NCI-H748 treated with DMSO at 0.1 percent for 48 hours (cell line): ENCODE results near the gene SPATA24.
"Not testable (repeated sequence)": the region's sequence is repeated elsewhere in the genome, so short reads cannot be mapped to it uniquely, and the experiment has no call there.

Source experiments
- DNase-seq: peaks from one replicate; lab custom pipeline; 2025; lab: John Stamatoyannopoulos, UW

SPATA24 gene

DNA sequence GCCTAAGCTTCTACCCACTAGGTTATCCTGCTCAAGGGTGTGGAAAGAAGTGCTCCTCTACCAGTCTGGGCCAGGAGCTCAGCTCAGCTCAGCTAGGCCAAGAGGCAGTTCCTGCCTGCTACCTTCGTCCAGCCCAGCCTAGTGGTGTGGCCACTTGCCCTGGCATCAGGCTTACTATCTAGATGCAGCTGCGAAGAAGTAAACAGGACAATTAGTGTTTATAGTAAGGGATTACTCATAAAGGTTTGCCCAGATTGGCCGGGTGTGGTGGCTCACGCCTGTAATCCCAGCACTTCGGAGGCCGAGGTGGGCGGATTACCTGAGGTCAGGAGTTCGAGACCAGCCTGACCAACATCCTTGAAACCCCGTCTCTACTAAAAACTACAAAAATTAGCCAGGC is 12.8 kb upstream of the SPATA24 start:
- DNase-seq: no peak

DNA sequence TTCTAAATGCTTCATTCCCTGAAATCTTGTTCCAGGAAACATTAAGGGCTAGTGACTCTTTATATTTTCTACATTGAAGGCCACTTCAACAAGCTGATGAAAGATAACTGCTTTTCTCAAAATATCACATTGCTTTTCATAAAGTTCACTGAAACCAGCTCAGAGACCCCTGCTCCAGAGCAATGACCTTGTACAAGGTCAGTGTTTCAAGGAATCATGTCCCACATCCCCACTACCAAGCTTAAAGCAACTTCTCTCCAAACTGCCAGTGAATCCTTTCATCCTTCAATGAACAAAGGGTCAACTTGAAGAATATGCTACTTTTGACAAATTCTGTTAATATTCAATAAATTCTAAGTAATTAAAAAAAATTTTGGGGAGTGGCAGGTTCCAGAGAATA is 12.0 kb upstream of the SPATA24 start:
- DNase-seq: no peak

DNA sequence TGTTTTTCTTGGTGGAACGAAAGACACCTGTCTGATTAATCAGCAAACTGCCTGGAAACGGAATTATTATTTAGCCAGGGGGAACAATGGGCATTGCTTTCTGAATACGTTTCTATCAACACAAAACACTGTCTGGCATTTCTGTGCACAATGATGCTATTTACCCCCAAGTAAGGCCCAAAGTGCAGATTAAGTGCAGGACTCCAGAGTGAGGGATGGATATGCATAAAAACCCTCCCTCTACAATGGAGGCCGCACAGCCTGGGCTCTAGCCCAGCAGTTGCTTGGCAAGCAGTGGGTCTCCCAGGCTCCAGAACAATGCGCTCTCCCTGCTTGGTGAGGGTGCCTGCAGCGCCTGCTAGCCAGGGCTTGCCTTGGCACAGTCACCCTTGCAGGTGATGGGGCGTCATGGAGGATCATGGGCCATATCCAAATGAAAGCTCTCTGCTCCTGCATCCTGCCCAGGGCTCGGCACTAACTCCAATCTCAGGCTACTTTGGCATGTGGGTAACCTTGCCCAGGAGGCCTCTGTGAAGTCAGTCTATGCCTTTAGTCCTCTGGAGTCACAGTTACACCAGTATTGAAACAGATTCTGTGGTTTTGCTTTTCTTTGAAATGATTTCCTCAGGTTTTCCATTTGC is 11.5 kb upstream of the SPATA24 start:
- DNase-seq: no peak

DNA sequence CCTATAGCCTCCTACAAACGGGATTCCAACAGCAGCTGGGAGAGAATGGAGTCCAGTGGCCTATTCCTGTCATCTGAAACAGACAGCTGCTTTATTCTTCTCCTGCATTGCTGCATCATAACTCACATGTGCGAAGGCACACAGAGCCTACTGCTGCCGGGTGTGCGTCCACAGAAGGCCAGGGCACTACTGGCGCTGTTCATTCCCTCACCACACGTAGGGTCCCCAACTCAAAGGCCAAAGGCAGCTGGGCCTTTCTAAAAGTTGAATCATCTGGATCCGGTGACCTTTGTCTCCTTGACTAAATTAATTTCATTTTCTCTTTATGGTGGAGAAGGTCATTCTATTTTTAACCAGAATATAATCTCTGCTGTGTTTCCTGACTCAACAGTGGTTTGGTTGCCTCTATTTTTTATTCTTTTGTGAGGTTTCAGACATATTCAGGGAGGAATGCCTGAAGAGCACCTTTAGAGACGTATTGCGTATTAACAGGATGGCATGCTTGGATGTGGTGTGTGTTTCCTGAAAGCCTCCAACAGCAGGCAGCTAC is 10.8 kb upstream of the SPATA24 start:
- DNase-seq: no peak

DNA sequence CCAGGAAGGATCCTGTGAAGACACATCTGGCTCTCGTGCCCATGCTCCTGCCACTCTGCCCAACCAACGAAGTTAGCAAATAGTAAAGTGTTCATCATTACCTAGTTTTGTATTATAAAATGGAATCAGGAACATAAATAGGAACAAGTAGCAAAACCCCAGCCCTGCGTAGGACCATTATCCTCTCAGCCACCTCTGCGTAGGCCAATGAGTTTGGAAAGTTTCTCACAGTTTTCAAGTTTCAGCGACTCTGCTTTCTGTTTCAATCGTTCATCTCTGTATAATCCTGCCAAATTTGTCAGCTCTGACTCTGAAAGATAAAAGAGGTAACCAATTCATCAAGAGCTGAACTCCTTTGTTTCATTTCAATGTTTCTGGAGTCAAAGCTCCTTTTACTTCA is 10.1 kb upstream of the SPATA24 start:
- DNase-seq: no peak

DNA sequence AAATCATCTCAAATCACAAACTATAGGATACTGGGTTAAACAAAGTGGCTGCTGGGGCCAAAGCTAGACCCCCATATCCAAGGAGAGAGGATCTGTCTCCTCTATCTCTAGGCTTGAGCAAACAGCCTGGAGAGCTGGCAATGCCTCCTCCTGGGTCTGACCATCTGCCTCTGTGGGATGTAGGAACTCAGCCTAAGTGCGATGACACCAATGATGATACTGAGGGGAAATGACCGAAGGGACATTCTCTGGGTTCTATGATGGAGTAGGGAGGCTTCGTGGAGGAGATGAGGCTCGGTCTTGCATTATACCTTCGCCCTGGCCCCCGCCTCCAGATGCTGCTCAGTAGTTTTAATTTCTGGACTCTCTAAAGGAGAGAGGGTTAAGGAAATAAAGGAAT is 9.3 kb upstream of the SPATA24 start:
- no peak for DNase-seq

DNA sequence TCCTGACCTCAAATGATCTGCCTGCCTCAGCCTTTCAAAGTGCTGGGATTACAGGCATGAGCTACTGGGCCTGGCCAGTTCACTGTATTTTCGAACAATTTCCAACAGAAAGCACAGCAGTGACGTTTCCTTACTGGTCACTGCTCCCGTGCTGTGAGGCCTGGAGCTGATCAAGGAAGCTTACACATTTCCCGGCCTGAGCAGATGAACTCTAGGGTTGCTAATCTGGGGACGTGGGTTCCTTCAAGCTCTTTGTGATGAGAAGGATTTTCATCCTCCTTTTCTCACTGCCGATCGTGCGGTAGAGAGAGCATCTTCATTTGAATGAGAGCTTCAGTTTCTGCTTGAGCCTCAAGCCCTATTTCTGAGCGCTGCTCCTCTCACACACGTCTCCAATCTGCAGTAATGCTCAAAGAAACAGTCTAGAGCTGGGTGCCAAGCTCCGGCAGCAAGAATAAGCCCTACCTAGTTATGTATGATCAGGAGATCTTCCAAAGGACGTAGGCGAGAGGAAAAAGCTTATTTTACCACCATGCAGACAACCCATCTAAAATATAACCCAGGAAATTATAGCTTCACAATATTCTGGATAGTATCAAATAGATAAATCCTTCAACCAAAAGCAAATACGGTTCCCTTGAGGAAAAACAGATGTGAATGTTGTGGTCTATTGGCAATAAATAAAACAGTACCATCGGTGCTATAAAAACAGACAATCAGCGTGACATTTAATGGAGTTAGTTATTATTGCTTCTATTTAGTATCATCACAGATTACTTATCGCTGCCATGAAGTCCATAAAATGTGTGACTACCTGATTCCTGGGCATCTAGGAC is 7.3 kb upstream of the SPATA24 start:
- no peak for DNase-seq

DNA sequence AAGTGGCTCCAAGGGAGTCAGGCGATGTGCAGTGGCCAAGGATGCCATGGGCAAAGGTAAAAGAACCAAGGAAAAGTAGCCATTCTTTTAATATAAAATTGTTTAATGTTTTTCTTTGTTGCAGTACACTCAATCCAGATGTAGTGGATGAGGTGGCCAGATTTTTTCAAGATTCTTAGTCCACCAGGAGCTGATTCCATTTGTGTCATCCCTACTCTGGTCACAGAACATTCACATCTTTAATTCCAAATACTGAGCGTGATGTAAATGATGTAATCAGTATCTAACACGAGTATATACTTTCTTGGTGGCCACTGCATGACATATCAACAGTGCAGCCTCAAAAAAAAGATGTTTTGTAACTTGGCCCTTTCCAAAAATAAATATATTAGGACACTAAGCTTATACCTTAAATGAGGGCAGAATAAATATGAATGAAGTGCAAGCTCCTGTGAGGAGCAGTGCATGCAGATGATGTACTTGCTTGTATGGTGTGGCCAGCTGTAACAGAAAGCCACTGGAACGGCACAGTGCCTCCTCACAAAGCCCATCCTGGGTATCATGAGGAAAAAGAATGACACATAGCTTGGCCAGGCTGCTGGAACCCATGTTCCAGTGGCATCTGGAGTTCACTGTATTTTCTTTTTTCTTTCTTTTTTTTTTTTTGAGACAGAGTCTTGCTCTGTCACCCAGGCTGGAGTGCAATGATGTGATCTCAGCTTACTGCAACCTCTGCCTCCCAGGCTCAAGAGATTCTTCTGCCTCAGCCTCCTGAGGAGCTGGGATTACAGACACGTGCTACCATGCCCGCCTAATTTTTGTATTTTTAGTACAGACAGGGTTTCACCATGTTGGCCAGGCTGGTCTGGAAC is 6.5 kb upstream of the SPATA24 start:
- no peak for DNase-seq

DNA sequence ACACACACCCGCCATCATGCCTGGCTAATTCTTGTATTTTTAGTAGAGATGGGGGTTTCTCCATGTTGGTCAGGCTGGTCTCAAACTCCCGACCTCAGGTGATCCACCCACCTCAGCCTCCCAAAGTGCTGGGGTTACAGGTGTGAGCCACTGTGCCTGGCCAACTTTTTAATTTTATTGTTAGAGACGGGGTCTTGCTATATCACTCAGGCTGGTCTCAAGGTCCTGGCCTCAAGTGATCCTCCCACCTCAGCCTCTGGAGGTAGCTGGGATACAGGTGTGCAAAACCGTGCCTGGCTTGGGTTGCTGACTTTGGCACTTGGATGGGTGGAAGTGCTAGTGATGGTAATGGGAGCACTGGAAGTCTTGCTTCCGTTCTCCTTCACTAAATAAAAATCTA is 5.2 kb upstream of the SPATA24 start:
- not testable (repeated sequence) for DNase-seq

DNA sequence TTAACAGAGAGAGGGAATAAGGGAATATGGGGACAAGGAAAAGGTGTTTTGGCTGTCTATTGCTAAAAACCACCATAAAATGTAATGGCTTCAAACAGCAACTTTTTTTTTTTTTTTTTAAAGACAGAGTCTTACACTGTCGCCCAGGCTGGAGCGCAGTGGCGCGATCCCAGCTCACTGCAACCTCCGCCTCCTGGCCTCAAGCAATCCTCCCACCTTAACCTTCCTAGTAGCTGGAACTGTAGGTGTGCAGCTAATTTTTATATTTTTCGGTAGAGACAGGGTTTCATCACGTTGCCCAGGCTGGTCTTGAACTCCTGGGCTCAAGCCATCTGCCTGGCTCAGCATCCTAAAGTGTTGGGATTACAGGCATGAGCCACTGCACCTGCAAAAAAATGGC is 4.3 kb upstream of the SPATA24 start:
- no peak for DNase-seq

DNA sequence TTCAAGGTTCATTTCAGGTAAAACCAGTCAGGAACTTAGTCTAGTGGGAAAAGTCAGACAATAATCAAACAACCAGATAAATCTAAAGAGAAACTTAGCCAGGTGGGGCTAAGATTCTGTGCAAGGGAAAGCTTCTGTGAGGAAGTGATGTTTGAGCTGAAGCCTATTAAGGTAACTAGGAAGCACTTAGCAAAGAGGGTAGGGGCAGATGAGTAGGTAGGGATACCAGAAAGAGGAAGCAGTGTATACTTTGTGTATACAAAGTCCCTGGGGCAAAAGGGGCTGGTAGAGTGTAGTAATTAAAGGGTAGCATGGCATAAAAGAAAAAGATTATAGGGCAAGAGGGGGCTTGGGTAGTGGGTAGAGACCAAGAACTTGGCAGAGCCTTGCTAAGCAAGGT is 3.6 kb upstream of the SPATA24 start:
- no peak for DNase-seq

DNA sequence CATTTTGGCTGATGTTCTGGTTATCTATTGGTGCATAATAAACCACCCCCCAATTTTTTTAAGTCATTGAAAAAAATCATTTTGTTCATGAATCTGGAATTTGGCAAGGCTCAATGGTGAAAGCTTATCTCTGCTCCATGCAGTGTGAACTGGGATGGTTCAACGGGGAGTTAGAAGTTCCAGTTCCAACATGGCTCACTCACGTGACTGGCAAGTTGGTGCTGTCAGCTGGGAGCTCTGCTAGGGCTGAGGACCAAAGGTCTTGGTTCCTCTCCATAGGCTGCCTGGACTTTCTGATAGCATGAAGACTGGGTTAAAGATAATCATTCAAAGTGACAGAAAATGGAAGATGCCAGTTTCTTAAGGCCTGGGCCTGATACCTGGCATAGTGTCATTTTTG is 3.1 kb upstream of the SPATA24 start:
- DNase-seq: no peak

DNA sequence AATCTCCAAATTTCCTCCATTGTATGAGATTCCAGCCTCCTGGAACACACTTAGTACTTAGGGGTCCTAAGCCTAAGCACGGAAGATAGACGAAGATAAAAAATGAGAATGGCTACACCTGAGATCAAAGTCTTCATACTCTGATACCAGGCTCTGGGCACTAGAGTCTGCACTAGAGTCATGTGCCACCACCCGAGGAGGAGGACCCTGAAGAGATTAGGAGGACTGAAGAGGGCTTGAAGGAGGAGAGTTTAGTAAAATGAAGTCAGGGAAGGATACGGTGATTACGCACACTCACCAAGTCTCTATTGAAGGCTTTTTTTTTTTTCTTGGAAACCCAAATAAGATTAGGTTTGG is 573 bp upstream of the SPATA24 start:
- no peak for DNase-seq

DNA sequence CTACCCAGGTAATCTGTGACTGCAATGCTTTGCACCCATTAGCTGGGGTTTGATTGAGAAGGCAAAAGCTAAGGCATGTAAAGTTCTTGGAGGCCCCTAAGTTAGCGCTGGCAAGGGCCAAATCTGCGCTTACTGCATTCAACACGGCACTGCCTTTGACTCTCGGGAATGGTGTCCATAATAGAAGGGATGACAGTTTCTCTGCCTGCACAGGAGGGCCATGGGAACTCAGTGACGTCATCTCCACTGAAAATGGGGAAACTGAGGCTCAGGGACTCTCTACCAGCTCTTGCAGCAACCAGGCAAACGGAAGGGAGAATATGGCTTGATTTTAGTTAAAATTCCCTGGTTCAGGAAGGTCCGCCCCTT is 487 bp downstream of the SPATA24 start:
- no peak for DNase-seq

DNA sequence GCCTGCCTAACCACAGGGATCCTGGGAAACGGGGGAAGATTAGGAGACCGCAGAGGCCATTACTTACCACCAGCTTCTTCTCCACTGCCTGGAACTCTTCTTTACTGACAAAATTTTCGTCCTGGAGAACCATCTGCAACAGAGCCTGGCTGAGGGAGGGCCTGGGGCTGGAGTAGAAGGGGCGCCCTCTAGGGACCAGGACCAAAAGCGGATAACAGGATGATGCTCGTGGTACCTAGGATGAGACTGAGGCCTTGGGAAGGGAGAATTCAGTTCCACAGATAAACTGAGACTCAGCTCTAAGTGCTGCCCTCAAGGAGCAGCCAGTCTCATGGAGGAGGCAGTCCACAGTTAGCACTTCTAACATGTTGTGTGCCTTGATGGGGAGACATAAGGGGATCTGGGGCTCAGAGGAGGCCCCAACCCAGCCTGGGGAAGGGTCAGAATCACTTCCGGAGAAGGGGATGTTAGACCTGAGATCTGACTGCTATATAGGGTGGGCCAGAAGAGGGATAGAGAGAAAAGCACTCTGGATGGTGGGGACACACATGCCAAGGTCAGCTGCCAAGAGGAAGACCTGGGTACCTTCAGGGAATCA is 1.2 kb downstream of the SPATA24 start:
- peak; percentile 8 for DNase-seq

DNA sequence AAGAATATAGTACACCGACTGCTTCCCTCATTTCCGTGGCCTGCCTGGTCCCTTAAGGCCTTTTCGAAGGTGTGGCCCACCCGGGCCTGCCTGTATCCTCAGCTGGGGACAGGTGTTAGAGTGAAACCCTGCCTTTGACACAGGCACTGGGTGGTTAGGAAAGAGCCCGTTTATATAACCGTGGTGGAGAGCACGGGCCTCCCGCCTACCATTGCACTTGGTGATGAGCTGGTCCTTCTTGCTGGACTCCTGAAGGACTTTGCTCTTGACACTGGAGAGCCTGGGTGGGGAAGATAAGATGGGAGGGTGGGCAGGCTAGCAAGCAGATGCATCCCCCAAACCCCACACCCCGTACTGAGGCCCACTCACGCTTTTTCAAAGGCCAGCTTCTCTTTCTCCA is 2.3 kb downstream of the SPATA24 start:
- DNase-seq: no peak

DNA sequence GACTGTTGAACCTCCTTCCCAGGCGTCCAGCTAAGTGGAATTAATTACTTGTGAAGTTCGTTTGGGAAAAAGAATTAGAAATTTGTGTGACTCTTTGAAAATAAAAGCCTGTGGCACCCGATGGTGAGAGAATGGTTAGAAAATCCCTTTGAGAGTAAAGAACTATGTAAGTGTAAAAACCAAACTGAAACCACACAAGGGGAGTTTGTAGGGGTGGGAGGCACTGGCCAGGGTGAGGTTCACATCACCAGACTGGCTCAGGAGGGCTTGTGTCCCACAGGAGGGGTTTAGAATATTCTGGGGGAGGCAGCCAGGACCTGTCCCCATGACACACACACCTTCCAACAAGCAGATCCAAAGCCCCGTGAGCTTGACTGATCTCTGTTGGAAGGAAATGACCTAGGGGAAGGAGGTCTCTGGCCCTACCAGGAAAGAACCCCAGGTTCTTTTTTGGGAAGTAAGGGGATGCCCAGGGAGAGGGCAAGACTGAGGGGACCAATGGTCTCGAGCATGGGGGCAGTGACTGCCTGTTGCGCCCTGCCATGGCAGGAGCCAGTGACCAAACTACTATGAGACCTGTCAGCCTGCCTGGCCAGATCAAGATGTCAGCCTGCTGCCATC is 4.3 kb downstream of the SPATA24 start:
- no peak for DNase-seq

DNA sequence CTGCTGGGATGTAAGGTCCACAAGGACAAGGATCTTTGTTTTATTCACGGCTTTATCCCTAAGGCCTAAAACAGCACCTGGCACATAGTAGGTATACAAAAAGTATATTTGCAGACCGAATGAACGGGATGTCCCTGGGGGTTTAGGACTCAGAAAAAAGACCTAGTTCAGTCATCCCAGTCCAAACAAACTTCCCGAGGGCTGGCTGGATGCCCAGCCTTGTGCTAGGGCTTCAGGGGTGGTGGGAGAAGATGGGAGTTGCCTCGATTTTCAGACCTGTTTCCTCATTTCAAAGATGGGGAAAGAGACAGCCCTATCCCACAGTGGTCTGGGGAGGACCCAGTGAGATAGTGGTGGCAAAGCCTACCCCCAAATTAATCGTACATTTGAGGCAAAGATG is 6.0 kb downstream of the SPATA24 start:
- DNase-seq: no peak

DNA sequence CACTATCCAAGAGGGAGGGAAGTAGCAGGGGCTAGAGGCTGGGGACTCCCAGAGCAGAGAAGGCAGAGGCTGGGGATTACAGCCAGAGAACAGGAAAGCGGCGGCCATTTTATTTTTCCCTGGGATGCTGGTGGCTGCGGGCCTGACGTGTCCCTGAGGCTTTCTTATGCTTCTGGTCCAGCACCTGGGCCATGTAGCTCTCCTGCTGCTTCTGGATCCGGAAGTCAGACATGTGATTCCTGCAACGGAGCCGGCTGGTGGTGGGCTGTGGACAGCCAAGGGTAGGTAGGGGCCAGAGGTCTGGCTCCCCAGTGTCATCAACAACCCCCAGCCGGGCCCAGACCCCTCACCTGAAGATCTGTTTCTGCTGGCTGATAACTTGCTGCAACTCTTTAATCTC is 7.2 kb downstream of the SPATA24 start:
- DNase-seq: no peak

DNA sequence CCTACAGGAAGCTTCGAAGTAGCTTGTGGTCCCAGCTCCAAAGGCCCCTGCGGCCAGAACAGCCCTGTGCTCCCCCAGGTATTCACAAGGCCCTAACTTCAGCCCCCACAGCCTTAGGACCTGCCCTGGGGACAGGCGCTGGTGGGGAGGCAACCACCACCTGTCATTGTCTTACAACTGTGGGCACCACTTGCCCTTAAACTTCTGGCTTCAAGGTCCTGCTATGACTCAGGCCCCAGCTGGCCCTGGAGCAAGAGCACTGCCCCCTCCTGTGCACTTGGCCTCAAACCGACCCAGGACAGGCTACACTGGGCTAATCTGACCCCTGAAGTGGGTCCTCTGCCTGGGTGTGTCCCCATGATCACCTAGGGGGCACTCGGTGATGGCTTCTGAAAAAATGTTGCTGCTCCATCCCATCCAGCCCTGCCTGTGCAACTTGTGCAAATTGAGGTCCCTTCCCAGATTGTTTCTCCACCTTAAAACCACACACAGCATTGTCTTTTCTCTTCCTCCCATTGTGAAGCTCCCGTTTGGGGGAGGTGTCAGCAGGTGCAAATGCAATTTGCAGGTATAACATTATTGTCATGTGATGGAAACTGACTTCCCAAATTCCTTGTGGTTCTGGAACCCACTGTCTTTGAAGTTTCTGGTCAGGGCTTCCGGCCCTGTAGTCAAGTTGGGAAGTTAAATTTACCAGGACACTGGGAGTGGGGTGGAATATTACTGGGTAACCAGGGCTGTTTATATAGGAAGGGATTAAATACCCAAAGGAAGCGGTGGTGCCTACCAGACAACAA is 7.8 kb downstream of the SPATA24 start:
- DNase-seq: no peak
